K562 (cell line): Measurements from ENCODE around the gene SDHAF3. TPM values are rescaled to one million over a fixed set of nuclear protein-coding genes. Genes with fewer than 3 reads are reported as not detected.

Experiments
- ATAC-seq: fragments of 200-7000 bp; cut with Tn5 transposase; 3 replicates; pipeline ENCODE4 v1.9.1; 2020; ENCODE audit warnings: moderate library complexity
- BruUV-seq: library from RNA; stranded (reverse); fragments of 400-500 nt; replicated peaks from 2 replicates; lab custom pipeline; 2021; lab: Mats Ljungman, UMichigan
- CTCF ChIA-PET: fragments of 300-600 bp; formaldehyde crosslinking; extraction: SDS; loops from one replicate; lab custom pipeline; 2021; ENCODE audit warnings: low intra/inter-chr PET ratio; lab: Yijun Ruan, JAX
- POLR2A ChIA-PET: fragments of 300-600, 350-650 bp; sonication (Branson Sonifier 250); formaldehyde crosslinking; extraction: SDS; loops from one replicate; lab custom pipeline; 2021; ENCODE audit warnings: antibody characterized with exemption, inconsistent platforms; lab: Yijun Ruan, JAX
- DNase-seq, 4 experiments: peaks; one replicate each; pipeline versions ENCODE4 v3.0.0 to v3.0.0-alpha.2; 2011 to 2018; ENCODE audit warnings: low spot score in 3 of 4, mixed read lengths in 3 of 4; ENCODE audit errors: extremely low read depth in 1 of 4
- FAIRE-seq: peaks from 2 replicates; lab custom pipeline; 2011; peaks lifted over from hg19 to GRCh38; lab: Jason Lieb, UNC
- H2AFZ ChIP-seq: 2 replicates; pipeline ENCODE4 v1.6.0; 2011; ENCODE audit warnings: low read depth, low read length, control low read depth, inconsistent platforms
- H3K27ac ChIP-seq: fragments of 200-600 bp; 3 replicates; pipeline ENCODE4 v1.8.0; 2011; ENCODE audit warnings: low read depth, mild to moderate bottlenecking, control low read depth, inconsistent platforms, low read length, moderate library complexity, mixed read lengths; ENCODE audit errors: extremely low read depth
- H3K27me3 ChIP-seq, 2 experiments: fragments of 300-600 bp in 1 of 2; 2 replicates in 1 of 2; 3 replicates in 1 of 2; pipeline versions ENCODE4 v1.6.0 to v1.8.0; 2011; ENCODE audit warnings: inconsistent platforms in 2 of 2, low read length in 2 of 2, mild to moderate bottlenecking in 1 of 2, mixed read lengths in 1 of 2, moderate library complexity in 1 of 2; ENCODE audit not compliant: control insufficient read depth in 2 of 2, insufficient read depth in 2 of 2
- H3K36me3 ChIP-seq: fragments of 300-600 bp; 3 replicates; pipeline ENCODE4 v1.8.0; 2011; ENCODE audit warnings: mild to moderate bottlenecking, low read length, inconsistent platforms; ENCODE audit not compliant: control insufficient read depth, insufficient read depth
- H3K4me1 ChIP-seq, 2 experiments: fragments of 200-600 bp in 1 of 2; replicated peaks in 1 of 2; 2 replicates in 1 of 2; 3 replicates in 1 of 2; pipeline versions ENCODE4 v1.5.1 to v1.8.0; 2011; ENCODE audit warnings: inconsistent platforms in 2 of 2, low read length in 2 of 2, mild to moderate bottlenecking in 1 of 2, mixed read lengths in 1 of 2, moderate library complexity in 1 of 2; ENCODE audit not compliant: control insufficient read depth in 2 of 2, insufficient read depth in 2 of 2
- H3K4me2 ChIP-seq: 2 replicates; pipeline ENCODE4 v1.6.1; 2011; ENCODE audit warnings: low read length, control low read depth, inconsistent platforms, mixed read lengths; ENCODE audit not compliant: insufficient read depth
- H3K4me3 ChIP-seq: fragments of 200-600 bp; sonication (generic), shearing (Covaris generic); 2 replicates; pipeline ENCODE4 v1.5.1; 2016; ENCODE audit warnings: control low read depth, inconsistent platforms
- H3K79me2 ChIP-seq: fragments of 200-600 bp; 3 replicates; pipeline ENCODE4 v1.8.0; 2011; ENCODE audit warnings: low read length, inconsistent platforms; ENCODE audit not compliant: control insufficient read depth, insufficient read depth
- H3K9ac ChIP-seq, 2 experiments: 2 replicates each; pipeline versions ENCODE4 v1.6.0 to v1.6.1; 2011; ENCODE audit warnings: low read depth in 2 of 2, low read length in 2 of 2, control low read depth in 1 of 2, inconsistent platforms in 1 of 2, mild to moderate bottlenecking in 1 of 2, mixed read lengths in 1 of 2; ENCODE audit not compliant: insufficient read depth in 1 of 2
- H3K9me1 ChIP-seq: one replicate; pipeline ENCODE4 v1.6.0; 2011; ENCODE audit warnings: inconsistent platforms, mild to moderate bottlenecking, low read length, moderate library complexity; ENCODE audit not compliant: control insufficient read depth, insufficient read depth
- H3K9me3 ChIP-seq: replicated peaks from 2 replicates; pipeline ENCODE4 v1.5.1; 2011; ENCODE audit warnings: low read depth, low read length, inconsistent platforms; ENCODE audit not compliant: control insufficient read depth, insufficient read depth
- H4K20me1 ChIP-seq: replicated peaks from 2 replicates; pipeline ENCODE4 v1.6.1; 2011; ENCODE audit warnings: low read length, inconsistent platforms, mixed read lengths; ENCODE audit not compliant: control insufficient read depth, insufficient read depth
- BRCA1 ChIP-seq, 2 experiments: fragments of 450-650 bp in 1 of 2; sonication (generic) in 1 of 2; formaldehyde crosslinking in 1 of 2; IDR thresholded peaks; 2 replicates each; pipeline versions ENCODE4 v1.5.0 to v1.6.1; 2017 to 2020; ENCODE audit warnings: mild to moderate bottlenecking in 1 of 2, missing genetic modification reagents in 1 of 2
- BRD9 ChIP-seq: fragments of 450-650 bp; IDR thresholded peaks from 2 replicates; pipeline ENCODE4 v1.6.1; 2018; ENCODE audit warnings: low read depth; ENCODE audit not compliant: partially characterized antibody
- CREBBP ChIP-seq: IDR thresholded peaks from one replicate; pipeline ENCODE4 v1.6.1; 2012; ENCODE audit warnings: low read depth, mild to moderate bottlenecking, control low read depth, inconsistent platforms, low read length
- DACH1 ChIP-seq: fragments of 450-650 bp; IDR thresholded peaks from 2 replicates; pipeline ENCODE4 v1.6.1; 2018; ENCODE audit not compliant: partially characterized antibody
- MITF ChIP-seq: IDR thresholded peaks from 2 replicates; pipeline ENCODE4 v1.6.1; 2014; ENCODE audit warnings: antibody characterized with exemption
- RBM14 ChIP-seq: fragments of 200-400 bp; formaldehyde crosslinking; IDR thresholded peaks from 2 replicates; pipeline ENCODE4 v1.6.1; 2018; ENCODE audit warnings: low read depth, mild to moderate bottlenecking, low read length, moderate library complexity, borderline replicate concordance; ENCODE audit not compliant: insufficient read depth
- RNF2 ChIP-seq: sonication (generic); IDR thresholded peaks from 2 replicates; pipeline ENCODE4 v1.6.1; 2016
- TCF3 ChIP-seq: sonication (generic); formaldehyde crosslinking; IDR thresholded peaks from 2 replicates; pipeline ENCODE4 v1.4.0; 2020; ENCODE audit warnings: mild to moderate bottlenecking, missing genetic modification reagents
- THAP12 ChIP-seq: fragments of 250-450 bp; sonication (Bioruptor Pico); IDR thresholded peaks from 2 replicates; pipeline ENCODE4 v1.9.0; 2021; ENCODE audit warnings: mild to moderate bottlenecking, inconsistent platforms
- ZNF347 ChIP-seq: fragments of 450-650 bp; formaldehyde crosslinking; IDR thresholded peaks from 2 replicates; pipeline ENCODE4 v1.4.0; 2020; ENCODE audit warnings: low read depth, mild to moderate bottlenecking, moderate library complexity
- ZNF512 ChIP-seq: IDR thresholded peaks from 2 replicates; pipeline ENCODE4 v1.6.1; 2016; ENCODE audit warnings: missing genetic modification characterization, missing compliant biosample characterization
- ZNF518B ChIP-seq: fragments of 250-450 bp; sonication (Bioruptor Pico); IDR thresholded peaks from 2 replicates; pipeline ENCODE4 v1.5.0; 2021; ENCODE audit warnings: mild to moderate bottlenecking, moderate library complexity
- WGBS: fragments of 100-300 bp; shearing (Covaris generic); methylation state at CpG from one replicate; pipeline ENCODE4 v1.1.6; 2016; ENCODE audit warnings: low coverage, mixed read lengths; ENCODE audit not compliant: insufficient coverage; ENCODE audit errors: missing lambda C conversion rate; 5-methylcytosine and 5-hydroxymethylcytosine counted together
- in situ Hi-C: fragments of 300-500 bp; cut with MboI; formaldehyde crosslinking; loops from 4 replicates; pipeline ENCODE4 v1.15.0; 2018; ENCODE audit warnings: inconsistent platforms, mixed read lengths
- intact Hi-C: fragments of 100-400 bp; cut with micrococcal nuclease; formaldehyde crosslinking; loops from 2 replicates; pipeline ENCODE4 v1.14.2; 2022
- polyA plus RNA-seq, 8 experiments: library from polyadenylated mRNA; depleted of rRNA in 4 of 8; stranded (reverse) in 5 of 8; unstranded in 3 of 8; fragments of >200 nt; fragmentation: Nextera tagmentation in 2 of 8; fragmentation: Illumina TruSeq in 1 of 8; extraction: Ambion mirVana in 2 of 8; extraction: Trizol in 1 of 8; gene quantifications; 2 replicates each; pipeline versions ENCODE4 v1.2.1 to v1.2.3, GENCODE V29; 2011 to 2014; ENCODE audit warnings: inconsistent platforms in 1 of 8, missing spikeins in 1 of 8
- total RNA-seq, 7 experiments: library from RNA; depleted of rRNA in 6 of 7; stranded (reverse); fragments of >200 nt in 6 of 7; fragmentation: Illumina TruSeq in 2 of 7; extraction: Trizol in 2 of 7; gene quantifications; 2 replicates each; pipeline versions ENCODE4 v1.2.1 to v1.2.3, GENCODE V29; 2011 to 2021; ENCODE audit warnings: low replicate concordance in 1 of 7

Gene SDHAF3
- total and polyA plus RNA-seq, 9 of the 15 experiments (the other 6 are each of a cell fraction or from before 2014, with no cell fraction given): 51.5 to 403 (median 145) TPM

- TF ChIP-seq MITF (no peak), DACH1 (no peak), BRD9 (no peak), RNF2 (no peak)
Observed at GRCh38 chr7:97089771-97090170, 27.7 kb upstream of the SDHAF3 start (continued).

- H3K27me3 ChIP-seq: peaks cover 5 to 8% of the 10 kb centered on the region in 2 experiments; a peak in 3 of 5 replicates
- BruUV-seq: no TSS peak
- ChIA-PET POLR2A (no interaction called here), CTCF (no interaction called here)
- no peaks in the 10 kb centered on the region for H3K4me1 ChIP-seq
- no peak for ATAC-seq
- FAIRE-seq: no peak
- no peak for DNase-seq
- H3K4me3 ChIP-seq: no peak overlapping the region
- no peak overlapping the region for H2AFZ ChIP-seq
- no peaks in the 10 kb centered on the region for H4K20me1 ChIP-seq
- H3K4me2 ChIP-seq: no peak overlapping the region
- WGBS: 0% methylated on average over 1 of the region's 1 CpG
- in situ Hi-C loops (no loop called here), intact Hi-C loops (no loop called here)
- H3K79me2 ChIP-seq: no peaks in the 10 kb centered on the region
- H3K9ac ChIP-seq: no peak overlapping the region
- no peaks in the 10 kb centered on the region for H3K36me3 ChIP-seq
- H3K27ac ChIP-seq: no peak overlapping the region
- H3K9me3 ChIP-seq: no peaks in the 10 kb centered on the region
- no peaks in the 10 kb centered on the region for H3K9me1 ChIP-seq
- TF ChIP-seq ZNF512: no peak
- no peak for TF ChIP-seq ZNF518B (CRISPR knock-in tag)
- TF ChIP-seq THAP12 (CRISPR knock-in tag): no peak
- no peak for TF ChIP-seq CREBBP
- no peak for TF ChIP-seq RBM14
- TF ChIP-seq TCF3 (CRISPR knock-in tag): no peak
- no peak for TF ChIP-seq BRCA1 (IDR thresholded peaks at IDR 0.05)
- TF ChIP-seq BRCA1 (CRISPR knock-in tag; IDR thresholded peaks at IDR 0.05): no peak
- no peak for TF ChIP-seq ZNF347 (CRISPR knock-in tag)
Observed at GRCh38 chr7:97090761-97091353, 26.6 kb upstream of the SDHAF3 start.
